IPS DF 6.9 (cell line): ENCODE data around the gene RUFY3.

Experiments
- DNase-seq: peaks from one replicate; pipeline ENCODE4 v3.0.0-alpha.2; 2013; ENCODE audit warnings: low read depth, low spot score
- H3K27ac ChIP-seq: one replicate; pipeline ENCODE4 v1.5.1; 2013; ENCODE audit warnings: low read length, control low read depth
- H3K27me3 ChIP-seq: 2 replicates; pipeline ENCODE4 v1.6.1; 2013; ENCODE audit warnings: mild to moderate bottlenecking, low read length; ENCODE audit not compliant: control insufficient read depth, insufficient read depth
- H3K36me3 ChIP-seq: 2 replicates; pipeline ENCODE4 v1.6.1; 2013; ENCODE audit warnings: low read length; ENCODE audit not compliant: control insufficient read depth, insufficient read depth
- H3K4me1 ChIP-seq: 2 replicates; pipeline ENCODE4 v1.6.1; 2013; ENCODE audit warnings: low read length; ENCODE audit not compliant: control insufficient read depth, insufficient read depth
- H3K4me3 ChIP-seq: 2 replicates; pipeline ENCODE4 v1.5.1; 2013; ENCODE audit warnings: mild to moderate bottlenecking, low read length
- H3K9me3 ChIP-seq: 2 replicates; pipeline ENCODE4 v1.6.1; 2013; ENCODE audit warnings: low read length, inconsistent platforms; ENCODE audit not compliant: control insufficient read depth, insufficient read depth
- WGBS: extraction: QIAGEN DNeasy Blood & Tissue Kit; methylation state at CpG from one replicate; pipeline ENCODE4 v1.1.7; 2013; ENCODE audit warnings: mixed read lengths, missing lambda C conversion rate; ENCODE audit not compliant: insufficient read length, insufficient coverage; 5-methylcytosine and 5-hydroxymethylcytosine counted together

Gene RUFY3

GRCh38 chr4:70772929-70773555 lies 51.3 kb downstream of the RUFY3 start:
- Histone ChIP-seq H3K9me3 (no peaks in the 10 kb centered on the region), H3K27me3 (no peaks in the 10 kb centered on the region), H3K4me1 (no peaks in the 10 kb centered on the region), H3K27ac (no peak overlapping the region), H3K4me3 (no peak overlapping the region), H3K36me3 (no peaks in the 10 kb centered on the region; the same call in 1 of the 2 replicates)
- DNase-seq: no peak
- WGBS: no CpG with 5 or more reads among the region's 6 CpGs

- Histone ChIP-seq H3K4me3 (no peak overlapping the region), H3K9me3 (no peaks in the 10 kb centered on the region), H3K27ac (no peak overlapping the region), H3K4me1 (no peaks in the 10 kb centered on the region), H3K27me3 (no peaks in the 10 kb centered on the region), H3K36me3 (no peaks in the 10 kb centered on the region)
- WGBS: no CpG with 5 or more reads among the region's 5 CpGs
- no peak for DNase-seq
These were observed 57.2 kb downstream of the RUFY3 start for GRCh38 chr4:70778888-70779422.

- DNase-seq: no peak
- H3K9me3 ChIP-seq: no peaks in the 10 kb centered on the region
- H3K36me3 ChIP-seq: no peaks in the 10 kb centered on the region
- no peaks in the 10 kb centered on the region for H3K27me3 ChIP-seq
- no peaks in the 10 kb centered on the region for H3K4me1 ChIP-seq
- no peak overlapping the region for H3K27ac ChIP-seq
- WGBS: no CpG with 5 or more reads among the region's 4 CpGs
- H3K4me3 ChIP-seq: no peak overlapping the region
These were observed 61.3 kb downstream of the RUFY3 start for GRCh38 chr4:70783096-70783495.

- H3K4me3 ChIP-seq: no peak overlapping the region
- no peak overlapping the region for H3K27ac ChIP-seq
- H3K4me1 ChIP-seq: no peaks in the 10 kb centered on the region
- no peak for DNase-seq
- H3K27me3 ChIP-seq: no peaks in the 10 kb centered on the region
- WGBS: no CpG with 5 or more reads among the region's 5 CpGs
- H3K36me3 ChIP-seq: no peaks in the 10 kb centered on the region; the same call in 1 of the 2 replicates
- H3K9me3 ChIP-seq: no peaks in the 10 kb centered on the region
These were observed 65.7 kb downstream of the RUFY3 start for GRCh38 chr4:70787496-70787895.

- Histone ChIP-seq H3K9me3 (no peaks in the 10 kb centered on the region), H3K27ac (no peak overlapping the region), H3K4me1 (no peaks in the 10 kb centered on the region), H3K27me3 (no peaks in the 10 kb centered on the region), H3K4me3 (no peak overlapping the region), H3K36me3 (no peaks in the 10 kb centered on the region; the same call in 1 of the 2 replicates)
- no peak for DNase-seq
- no CpG with 5 or more reads among the region's 1 CpG for WGBS
These were observed 67.0 kb downstream of the RUFY3 start for GRCh38 chr4:70788733-70789132.

- no CpG with 5 or more reads among the region's 6 CpGs for WGBS
- no peaks in the 10 kb centered on the region for H3K4me1 ChIP-seq
These were observed 71.9 kb downstream of the RUFY3 start for GRCh38 chr4:70793626-70794025.

GRCh38 chr4:70801265-70801809 lies 79.6 kb downstream of the RUFY3 start:
- Histone ChIP-seq H3K4me1 (no peaks in the 10 kb centered on the region), H3K4me3 (no peak overlapping the region), H3K27ac (no peak overlapping the region), H3K9me3 (no peaks in the 10 kb centered on the region), H3K27me3 (no peaks in the 10 kb centered on the region), H3K36me3 (no peaks in the 10 kb centered on the region)
- WGBS: no CpG with 5 or more reads among the region's 1 CpG
- no peak for DNase-seq

More at GRCh38 chr4:70793626-70794025, 71.9 kb downstream of the RUFY3 start:
- Histone ChIP-seq H3K27me3 (no peaks in the 10 kb centered on the region), H3K4me3 (no peak overlapping the region), H3K36me3 (no peaks in the 10 kb centered on the region; the same call in 1 of the 2 replicates), H3K9me3 (no peaks in the 10 kb centered on the region), H3K27ac (no peak overlapping the region)
- no peak for DNase-seq

GRCh38 chr4:70802928-70803580 lies 81.3 kb downstream of the RUFY3 start:
- no peaks in the 10 kb centered on the region for H3K36me3 ChIP-seq
- no CpG with 5 or more reads among the region's 5 CpGs for WGBS
- H3K27me3 ChIP-seq: no peaks in the 10 kb centered on the region
- DNase-seq: no peak
- no peak overlapping the region for H3K4me3 ChIP-seq
- no peak overlapping the region for H3K27ac ChIP-seq
- H3K9me3 ChIP-seq: no peaks in the 10 kb centered on the region
- H3K4me1 ChIP-seq: no peaks in the 10 kb centered on the region

- no CpG with 5 or more reads among the region's 1 CpG for WGBS
- no peak overlapping the region for H3K4me3 ChIP-seq
These were observed 86.4 kb downstream of the RUFY3 start for GRCh38 chr4:70808151-70808550.

GRCh38 chr4:70815370-70815769 lies 93.6 kb downstream of the RUFY3 start:
- no peaks in the 10 kb centered on the region for H3K4me1 ChIP-seq
- no peak overlapping the region for H3K4me3 ChIP-seq
- no peak overlapping the region for H3K27ac ChIP-seq
- no peaks in the 10 kb centered on the region for H3K9me3 ChIP-seq
- no peaks in the 10 kb centered on the region for H3K27me3 ChIP-seq
- WGBS: no CpG with 5 or more reads among the region's 1 CpG
- no peak for DNase-seq
- no peaks in the 10 kb centered on the region; the same call in 1 of the 2 replicates for H3K36me3 ChIP-seq

More at GRCh38 chr4:70808151-70808550, 86.4 kb downstream of the RUFY3 start:
- no peak for DNase-seq
- no peaks in the 10 kb centered on the region for H3K36me3 ChIP-seq
- no peak overlapping the region for H3K27ac ChIP-seq
- no peaks in the 10 kb centered on the region for H3K27me3 ChIP-seq
- no peaks in the 10 kb centered on the region for H3K9me3 ChIP-seq
- H3K4me1 ChIP-seq: no peaks in the 10 kb centered on the region
